HG03175 (cell line): ENCODE measurements around the gene MSH4.
"Not testable (repeated sequence)": the region's sequence is repeated elsewhere in the genome, so short reads cannot be mapped to it uniquely, and the experiment has no call there.

ENCODE experiments used
- ATAC-seq: cut with Tn5 transposase; IDR thresholded peaks from one replicate; pipeline ENCODE4 v1.9.1; 2021; ENCODE audit warnings: mild to moderate bottlenecking, moderate library complexity; ENCODE audit not compliant: unreplicated experiment

MSH4 gene

GRCh38 chr1:75932304-75932703 is 135.6 kb downstream of the MSH4 start, which contains the start of gene ASB17:
ASB17 (minus strand) TSS chr1:75932404; CDS start chr1:75932291, 113 bp downstream.
- ATAC-seq = no peak

DNA sequence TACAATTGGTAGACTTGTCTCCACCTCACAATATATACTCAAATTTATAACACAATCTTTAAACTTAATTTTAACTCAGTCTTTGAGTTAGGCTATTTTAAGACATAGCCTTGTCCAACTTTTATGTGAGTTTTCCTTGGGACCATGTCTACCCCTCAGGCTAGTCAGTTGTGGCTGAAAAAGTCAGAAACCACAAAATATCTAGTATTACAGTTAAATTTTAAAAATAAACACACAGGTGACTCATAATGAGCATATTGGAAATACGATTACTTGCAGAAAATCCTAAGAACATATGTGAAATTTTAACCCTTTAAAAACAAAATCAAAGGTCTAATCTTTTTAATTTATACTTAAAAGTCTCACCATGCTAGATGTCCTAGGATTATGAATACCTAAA is 140.4 kb downstream of the MSH4 start:
- ATAC-seq = peak; percentile 54

DNA sequence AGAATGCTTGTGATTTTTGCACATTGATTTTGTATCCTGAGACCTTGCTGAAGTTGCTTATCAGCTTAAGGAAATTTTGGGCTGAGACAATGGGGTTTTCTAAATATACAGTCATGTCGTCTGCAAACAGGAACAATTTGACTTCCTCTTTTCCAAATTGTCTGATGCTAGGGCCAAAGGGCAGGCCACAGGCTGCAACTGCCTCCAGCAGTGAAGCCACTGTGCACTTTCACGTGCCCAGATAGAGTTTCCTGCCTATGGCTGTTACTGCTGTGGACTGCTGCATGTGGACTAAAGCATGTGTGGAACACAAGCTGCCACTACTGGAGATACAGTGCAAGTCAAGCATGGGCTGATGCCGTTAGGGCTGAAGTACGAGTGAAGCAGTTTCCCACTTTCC is 146.4 kb downstream of the MSH4 start:
- not testable (repeated sequence) for ATAC-seq

DNA sequence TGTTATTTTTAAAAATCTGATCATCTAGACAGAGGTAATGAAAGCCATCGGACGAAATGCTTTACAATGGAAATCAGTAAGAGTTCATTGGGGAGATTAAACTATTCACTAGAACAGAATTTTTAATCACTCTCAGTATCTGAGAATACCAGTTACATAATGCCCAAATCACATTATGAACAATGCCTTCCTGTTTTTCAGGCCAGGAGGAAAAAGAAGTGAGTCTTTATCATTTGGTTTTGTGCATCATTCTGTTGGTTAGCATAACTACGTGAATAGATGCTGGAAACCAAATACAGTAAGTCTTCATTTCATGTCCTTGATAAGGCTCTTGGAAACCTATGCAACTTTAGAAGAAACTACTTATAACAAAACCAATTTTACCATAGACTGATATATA is 153.5 kb downstream of the MSH4 start:
- ATAC-seq = no peak

- ATAC-seq = no peak
Measured at GRCh38 chr1:75952016-75952415, 155.3 kb downstream of the MSH4 start.

DNA sequence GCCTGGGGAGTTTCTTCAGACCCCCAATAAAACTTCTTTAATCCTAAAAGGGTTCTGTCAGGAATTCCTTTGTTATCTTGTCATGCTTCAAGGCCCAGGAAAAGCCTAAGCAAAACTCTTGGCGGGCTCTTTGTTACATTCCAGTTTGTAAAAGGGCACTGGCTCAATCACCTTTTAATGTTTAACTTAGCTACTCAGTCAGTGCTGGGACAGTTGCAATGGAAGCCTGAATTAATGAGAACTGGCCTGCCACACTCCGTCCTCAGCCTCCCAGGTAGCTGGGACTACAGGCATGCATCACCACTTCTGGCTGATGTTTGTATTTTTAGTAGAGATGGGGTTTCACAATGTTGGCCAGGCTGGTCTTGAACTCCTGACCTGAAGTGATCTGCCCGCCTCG is 156.8 kb downstream of the MSH4 start:
- no peak for ATAC-seq

GRCh38 chr1:75954586-75954985 is 157.9 kb downstream of the MSH4 start:
- ATAC-seq = no peak
